IMR-90 (cell line): ENCODE results near the gene SIT1. TPM values are rescaled to one million over a fixed set of nuclear protein-coding genes. Genes with fewer than 3 reads are reported as not detected.

Experiments used
- ATAC-seq: fragments of 200-7000 bp; cut with Tn5 transposase; 2 replicates; pipeline ENCODE4 v1.9.1; 2020; ENCODE audit warnings: low read depth, mild to moderate bottlenecking, moderate library complexity
- BruUV-seq: library from RNA; stranded (reverse); fragments of 400-500 nt; replicated peaks from 2 replicates; lab custom pipeline; 2021; lab: Mats Ljungman, UMichigan
- CTCF ChIA-PET: fragments of 300-600 bp; formaldehyde crosslinking; extraction: SDS; loops from one replicate; lab custom pipeline; 2021; ENCODE audit warnings: antibody characterized with exemption; lab: Yijun Ruan, JAX
- POLR2A ChIA-PET: fragments of 300-600 bp; sonication (Branson Sonifier 250); formaldehyde crosslinking; loops from one replicate; lab custom pipeline; 2022; ENCODE audit warnings: antibody characterized with exemption; ENCODE audit not compliant: unreplicated experiment; lab: Charles Lee
- DNase-seq: peaks from one replicate; pipeline ENCODE4 v3.0.0; 2013
- H2AFZ ChIP-seq: replicated peaks from 2 replicates; pipeline ENCODE3; 2013; ENCODE audit warnings: low read length, mild to moderate bottlenecking; ENCODE audit not compliant: poor library complexity
- H2AK5ac ChIP-seq: 2 replicates; pipeline ENCODE4 v1.6.1; 2013; ENCODE audit warnings: low read depth, low read length, inconsistent platforms
- H2AK9ac ChIP-seq: replicated peaks from 2 replicates; pipeline ENCODE3; 2013; ENCODE audit warnings: mild to moderate bottlenecking, low read depth, low read length, moderate library complexity; ENCODE audit not compliant: poor library complexity
- H2BK120ac ChIP-seq: 2 replicates; pipeline ENCODE4 v1.6.1; 2013; ENCODE audit warnings: low read depth, low read length, inconsistent platforms
- H2BK15ac ChIP-seq: 3 replicates; pipeline ENCODE4 v1.6.1; 2013; ENCODE audit warnings: low read depth, low read length, inconsistent platforms
- H2BK20ac ChIP-seq: 2 replicates; pipeline ENCODE4 v1.6.1; 2013; ENCODE audit warnings: low read depth, mild to moderate bottlenecking, inconsistent platforms, low read length, moderate library complexity
- H2BK5ac ChIP-seq: 2 replicates; pipeline ENCODE4 v1.6.1; 2013; ENCODE audit warnings: mild to moderate bottlenecking, low read depth, low read length, inconsistent platforms; ENCODE audit not compliant: poor library complexity, severe bottlenecking
- H3K14ac ChIP-seq: replicated peaks from 2 replicates; pipeline ENCODE4 v1.6.1; 2013; ENCODE audit warnings: low read depth, low read length, inconsistent platforms
- H3K18ac ChIP-seq: 2 replicates; pipeline ENCODE4 v1.6.1; 2013; ENCODE audit warnings: low read depth, low read length, control low read depth
- H3K23ac ChIP-seq: 2 replicates; pipeline ENCODE4 v1.6.1; 2013; ENCODE audit warnings: low read depth, low read length, inconsistent platforms
- H3K27ac ChIP-seq: 2 replicates; pipeline ENCODE4 v1.5.1; 2013; ENCODE audit warnings: mild to moderate bottlenecking, control low read depth, low read length; ENCODE audit not compliant: insufficient read depth
- H3K27me3 ChIP-seq: 2 replicates; pipeline ENCODE4 v1.6.1; 2013; ENCODE audit warnings: low read length; ENCODE audit not compliant: control insufficient read depth, insufficient read depth
- H3K36me3 ChIP-seq: 2 replicates; pipeline ENCODE4 v1.6.1; 2013; ENCODE audit warnings: low read length, mixed read lengths; ENCODE audit not compliant: control insufficient read depth, insufficient read depth
- H3K4ac ChIP-seq: 2 replicates; pipeline ENCODE4 v1.6.1; 2013; ENCODE audit warnings: low read depth, low read length, inconsistent platforms
- H3K4me1 ChIP-seq: 2 replicates; pipeline ENCODE4 v1.6.1; 2013; ENCODE audit warnings: low read length, mixed read lengths; ENCODE audit not compliant: control insufficient read depth, insufficient read depth
- H3K4me2 ChIP-seq: 2 replicates; pipeline ENCODE4 v1.6.1; 2013; ENCODE audit warnings: low read depth, mild to moderate bottlenecking, control low read depth, low read length, moderate library complexity
- H3K4me3 ChIP-seq: 2 replicates; pipeline ENCODE4 v1.5.1; 2013; ENCODE audit warnings: low read depth, mild to moderate bottlenecking, control low read depth, low read length, moderate library complexity; ENCODE audit not compliant: insufficient read depth
- H3K56ac ChIP-seq: 2 replicates; pipeline ENCODE4 v1.6.1; 2013; ENCODE audit warnings: low read length, inconsistent platforms; ENCODE audit not compliant: insufficient read depth; ENCODE audit errors: extremely low read depth
- H3K79me1 ChIP-seq, 2 experiments: 2 replicates each; pipeline ENCODE4 v1.6.1; 2013; ENCODE audit warnings: low read length in 2 of 2, inconsistent platforms in 1 of 2, low read depth in 1 of 2
- H3K9ac ChIP-seq: 2 replicates; pipeline ENCODE4 v1.6.1; 2013; ENCODE audit warnings: low read depth, low read length, control low read depth
- H3K9me1 ChIP-seq: 2 replicates; pipeline ENCODE4 v1.6.1; 2013; ENCODE audit warnings: low read length, inconsistent platforms; ENCODE audit not compliant: insufficient read depth
- H3K9me3 ChIP-seq: 2 replicates; pipeline ENCODE4 v1.6.1; 2013; ENCODE audit warnings: low read length; ENCODE audit not compliant: control insufficient read depth, insufficient read depth
- H4K20me1 ChIP-seq: 2 replicates; pipeline ENCODE4 v1.6.1; 2013; ENCODE audit warnings: low read length, inconsistent platforms; ENCODE audit not compliant: insufficient read depth
- H4K5ac ChIP-seq: 2 replicates; pipeline ENCODE4 v1.6.1; 2013; ENCODE audit warnings: mild to moderate bottlenecking, low read depth, low read length, control low read depth
- H4K8ac ChIP-seq, 2 experiments: 2 replicates each; pipeline ENCODE4 v1.6.1; 2013; ENCODE audit warnings: low read depth in 2 of 2, low read length in 2 of 2, control low read depth in 1 of 2, inconsistent platforms in 1 of 2
- H4K91ac ChIP-seq: 2 replicates; pipeline ENCODE4 v1.6.1; 2013; ENCODE audit warnings: low read depth, low read length, inconsistent platforms; ENCODE audit not compliant: insufficient read depth
- CEBPB ChIP-seq: IDR thresholded peaks from 2 replicates; pipeline ENCODE4 v1.6.1; 2012; ENCODE audit warnings: low read depth, low read length, improper control_type of control experiment
- CHD1 ChIP-seq: IDR thresholded peaks from 2 replicates; pipeline ENCODE4 v1.6.1; 2012; ENCODE audit warnings: low read depth, low read length, improper control_type of control experiment
- FOS ChIP-seq: fragments of 150-350 bp; IDR thresholded peaks from 2 replicates; pipeline ENCODE4 v1.6.1; 2016; ENCODE audit warnings: low read depth, low read length
- MXI1 ChIP-seq: IDR thresholded peaks from 2 replicates; pipeline ENCODE4 v1.6.1; 2012; ENCODE audit warnings: low read depth, mild to moderate bottlenecking, low read length, moderate library complexity, borderline replicate concordance
- NFE2L2 ChIP-seq: fragments of 150-350 bp; IDR thresholded peaks from 2 replicates; pipeline ENCODE4 v1.6.1; 2016; ENCODE audit warnings: low read depth, mild to moderate bottlenecking, low read length
- RAD21 ChIP-seq: IDR thresholded peaks from 2 replicates; pipeline ENCODE4 v1.6.1; 2012; ENCODE audit warnings: low read length, improper control_type of control experiment
- SMC3 ChIP-seq: fragments of 150-350 bp; IDR thresholded peaks from 2 replicates; pipeline ENCODE4 v1.6.1; 2016; ENCODE audit warnings: low read depth, mild to moderate bottlenecking, antibody characterized with exemption, low read length, moderate library complexity
- WGBS, 2 experiments: methylation state at CpG; one replicate each; pipeline versions ENCODE4 v1.1.5 to v1.1.7; 2013; ENCODE audit warnings: missing lambda C conversion rate in 2 of 2; ENCODE audit not compliant: insufficient read length in 1 of 2; ENCODE audit errors: extremely low coverage in 2 of 2; 5-methylcytosine and 5-hydroxymethylcytosine counted together
- dilution Hi-C: fragments of 300-500 bp; cut with HindIII; formaldehyde crosslinking; loops from one replicate; pipeline ENCODE4 v1.14.3; 2018; ENCODE audit warnings: low sequenced_read_pairs; ENCODE audit not compliant: unreplicated experiment
- in situ Hi-C: fragments of 300-500 bp; cut with MboI; formaldehyde crosslinking; loops from 3 replicates; pipeline ENCODE4 v1.14.3; 2019; ENCODE audit warnings: low sequenced_read_pairs, inconsistent platforms, mixed read lengths
- intact Hi-C: fragments of 100-400 bp; cut with micrococcal nuclease; formaldehyde crosslinking; loops from 2 replicates; pipeline ENCODE4 v1.10.0; 2022
- polyA plus RNA-seq, 3 experiments: library from polyadenylated mRNA; depleted of rRNA; stranded (reverse); fragments of >200 nt; gene quantifications; 2 replicates each; pipeline ENCODE4 v1.2.3, GENCODE V29; 2012; ENCODE audit warnings: low replicate concordance in 1 of 3
- total RNA-seq: library from RNA; depleted of rRNA; stranded (reverse); fragments of >200 nt; gene quantifications from 2 replicates; pipeline ENCODE4 v1.2.3, GENCODE V29; 2012
- TF ChIP-seq, protein P1 (sequence below): fragments of 150-350 bp; IDR thresholded peaks from 2 replicates; pipeline ENCODE4 v1.6.1; 2016; ENCODE audit warnings: low read depth, mild to moderate bottlenecking, low read length, moderate library complexity, borderline replicate concordance

Gene SIT1
- total and polyA plus RNA-seq, 2 of the 4 experiments (the other 2 are of a cell fraction): not detected

DNA sequence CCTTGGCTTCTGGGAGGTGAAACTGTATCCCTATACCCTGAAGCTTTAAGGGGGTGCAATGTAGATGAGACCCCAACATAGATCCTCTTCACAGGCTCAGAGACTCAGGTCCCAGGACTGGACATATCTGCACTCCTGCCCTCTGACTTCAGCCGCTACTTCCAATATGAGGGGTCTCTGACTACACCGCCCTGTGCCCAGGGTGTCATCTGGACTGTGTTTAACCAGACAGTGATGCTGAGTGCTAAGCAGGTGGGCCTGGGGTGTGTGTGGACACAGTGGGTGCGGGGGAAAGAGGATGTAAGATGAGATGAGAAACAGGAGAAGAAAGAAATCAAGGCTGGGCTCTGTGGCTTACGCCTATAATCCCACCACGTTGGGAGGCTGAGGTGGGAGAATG lies 28.4 kb upstream of the SIT1 start:
- Histone ChIP-seq H2BK120ac (peak overlapping the region; percentile 59), H2AK9ac (no peak overlapping the region), H3K9me3 (no peaks in the 10 kb centered on the region), H3K18ac (no peak overlapping the region; the same call in 1 of the 2 replicates), H3K4me2 (no peak overlapping the region), H2BK15ac (peak overlapping the region; percentile 23; the same call in 1 of the 3 replicates), H3K9me1 (peaks cover 44% of the 10 kb centered on the region), H4K8ac (no peak overlapping the region), H3K14ac (0 out of 2 replicates have a peak overlapping the region, but pooled peaks have one; percentile 14), H3K27me3 (no peaks in the 10 kb centered on the region), H2BK5ac (peak overlapping the region; percentile 39), H3K4ac (peak overlapping the region; percentile 50), H4K91ac (peak overlapping the region; percentile 61), H3K36me3 (peaks cover 27% of the 10 kb centered on the region), H3K56ac (no peak overlapping the region), H3K4me3 (no peak overlapping the region), H3K9ac (no peak overlapping the region), H4K20me1 (peaks cover 42% of the 10 kb centered on the region), H2BK20ac (peak overlapping the region; percentile 55; the same call in 1 of the 2 replicates), H4K5ac (peak overlapping the region; percentile 4; the same call in 1 of the 2 replicates), H3K23ac (no peak overlapping the region), H2AFZ (no peak overlapping the region), H3K79me1 (peaks cover 9 to 40% of the 10 kb centered on the region in 2 experiments), H3K27ac (peak overlapping the region; percentile 36; the same call in 1 of the 2 replicates), H2AK5ac (peak overlapping the region; percentile 68), H3K4me1 (peaks cover 36% of the 10 kb centered on the region)
- intact Hi-C loops: no loop called here
- TF ChIP-seq, protein P1, sequence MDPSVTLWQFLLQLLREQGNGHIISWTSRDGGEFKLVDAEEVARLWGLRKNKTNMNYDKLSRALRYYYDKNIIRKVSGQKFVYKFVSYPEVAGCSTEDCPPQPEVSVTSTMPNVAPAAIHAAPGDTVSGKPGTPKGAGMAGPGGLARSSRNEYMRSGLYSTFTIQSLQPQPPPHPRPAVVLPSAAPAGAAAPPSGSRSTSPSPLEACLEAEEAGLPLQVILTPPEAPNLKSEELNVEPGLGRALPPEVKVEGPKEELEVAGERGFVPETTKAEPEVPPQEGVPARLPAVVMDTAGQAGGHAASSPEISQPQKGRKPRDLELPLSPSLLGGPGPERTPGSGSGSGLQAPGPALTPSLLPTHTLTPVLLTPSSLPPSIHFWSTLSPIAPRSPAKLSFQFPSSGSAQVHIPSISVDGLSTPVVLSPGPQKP: no peak
- no peak for TF ChIP-seq FOS
- TF ChIP-seq NFE2L2: no peak
- no peak for TF ChIP-seq CHD1
- TF ChIP-seq MXI1: no peak
- no peak for TF ChIP-seq RAD21
- no peak for TF ChIP-seq CEBPB
- no peak for TF ChIP-seq SMC3
- WGBS, 2 experiments: no CpG with 5 or more reads among the region's 5 CpGs
- in situ Hi-C loops: no loop called here
- no peak for DNase-seq
- no peak for ATAC-seq
- dilution Hi-C loops: no loop called here
- CTCF ChIA-PET: no interaction called here
- POLR2A ChIA-PET: interaction anchor here (2.2 to 2.7 kb wide), 2 partner anchors 11 to 18 kb away, joined by 11 to 25 read pairs; partner anchors contain the start of gene TPM2
- no TSS peak for BruUV-seq
